Erythroblast (primary cell): ENCODE measurements around the gene CYP1A2.
A peak's percentile ranks its signal among the peaks of the same experiment; 100 is the strongest.

Experiments used
- DNase-seq, 2 experiments: peaks; one replicate each; lab custom pipeline; 2025; lab: John Stamatoyannopoulos, UW
- GATA1 ChIP-seq: IDR thresholded peaks from 2 replicates; pipeline ENCODE4 v1.6.1; 2011; ENCODE audit warnings: low read depth, mild to moderate bottlenecking, control low read depth, low read length, moderate library complexity
- POLR2A ChIP-seq: IDR thresholded peaks from 2 replicates; pipeline ENCODE4 v1.6.1; 2011; ENCODE audit warnings: mild to moderate bottlenecking, low read length

Gene CYP1A2

DNA sequence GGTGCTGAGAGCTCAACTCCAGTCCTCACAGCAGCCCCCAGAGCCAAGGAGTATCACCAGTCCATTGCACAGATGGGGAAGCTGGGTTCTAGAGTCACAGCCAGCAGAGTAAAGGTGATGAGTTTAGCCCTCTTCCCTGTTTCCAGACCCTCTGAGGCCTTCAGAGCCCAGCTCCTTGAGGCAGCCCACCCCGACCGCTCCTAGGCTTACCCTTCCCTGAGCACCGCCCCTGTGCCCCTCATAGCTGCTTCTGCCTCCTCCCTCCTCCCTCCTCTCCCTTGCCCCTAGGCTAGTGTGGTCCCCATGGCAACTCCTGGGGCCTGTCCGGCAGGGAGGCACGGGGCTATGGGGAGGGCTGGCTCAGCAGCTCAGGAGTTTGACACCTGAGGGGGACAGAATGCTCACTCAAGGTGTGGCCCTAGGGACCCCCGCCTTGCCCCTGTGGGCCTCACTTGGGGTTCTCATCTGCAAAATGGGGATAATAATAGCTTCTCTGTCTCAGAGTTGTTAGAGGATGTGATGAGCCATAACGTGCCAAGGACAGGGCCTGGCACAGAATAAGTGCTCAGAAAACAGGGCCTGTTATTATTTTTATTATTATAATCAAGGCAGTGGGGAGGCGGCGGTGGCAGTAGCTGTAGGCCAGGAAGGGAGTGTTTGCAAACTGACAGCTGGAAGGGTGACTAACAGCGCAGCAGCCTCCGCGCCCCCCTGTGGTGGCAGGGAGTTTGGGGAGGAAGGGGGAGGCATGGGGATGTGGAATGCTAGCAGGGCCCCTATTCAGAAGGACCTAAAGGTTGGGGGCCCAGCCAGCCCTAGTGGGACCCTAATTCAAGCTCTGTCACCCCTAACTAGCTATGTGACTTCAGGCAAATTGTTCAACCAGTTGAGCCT lies 44.7 kb downstream of the CYP1A2 start:
- peak in 1 of 2 experiments; percentile 24 for DNase-seq
- TF ChIP-seq GATA1 (no peak), POLR2A (no peak)

DNA sequence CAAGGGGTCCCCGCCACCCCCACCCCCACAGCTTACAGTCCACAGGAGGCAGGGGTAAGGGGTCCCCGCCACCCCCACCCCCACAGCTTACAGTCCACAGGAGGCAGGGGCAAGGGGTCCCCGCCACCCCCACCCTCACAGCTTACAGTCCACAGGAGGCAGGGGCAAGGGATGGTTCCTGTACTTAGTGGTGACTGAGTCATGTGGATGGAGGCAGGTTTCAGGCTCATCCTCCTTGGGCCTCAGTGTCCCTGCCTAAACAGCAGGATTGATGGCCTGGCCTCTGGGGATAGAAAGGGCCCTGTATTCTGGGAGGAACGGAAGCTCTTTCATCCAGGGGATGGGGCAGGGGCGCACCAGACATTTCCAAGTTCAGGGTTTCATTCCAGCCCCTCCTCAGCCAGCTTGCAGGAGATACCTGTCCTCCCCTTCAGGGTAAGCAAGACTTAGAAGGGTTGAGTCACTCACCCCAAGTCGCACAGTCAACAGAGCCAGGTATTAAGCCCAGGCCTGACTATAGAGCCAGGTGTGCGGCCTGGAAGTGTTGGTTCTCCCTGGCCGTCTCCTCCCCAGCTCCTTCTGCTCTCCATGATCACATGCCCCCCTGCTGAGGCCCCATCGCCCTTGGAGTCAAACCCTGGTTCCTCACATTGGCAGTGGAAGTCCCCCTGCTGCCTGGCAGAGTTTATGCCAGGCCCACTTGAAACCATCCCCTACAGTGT lies 45.8 kb downstream of the CYP1A2 start:
- no peak for DNase-seq
- no peak for TF ChIP-seq GATA1
- no peak for TF ChIP-seq POLR2A

DNA sequence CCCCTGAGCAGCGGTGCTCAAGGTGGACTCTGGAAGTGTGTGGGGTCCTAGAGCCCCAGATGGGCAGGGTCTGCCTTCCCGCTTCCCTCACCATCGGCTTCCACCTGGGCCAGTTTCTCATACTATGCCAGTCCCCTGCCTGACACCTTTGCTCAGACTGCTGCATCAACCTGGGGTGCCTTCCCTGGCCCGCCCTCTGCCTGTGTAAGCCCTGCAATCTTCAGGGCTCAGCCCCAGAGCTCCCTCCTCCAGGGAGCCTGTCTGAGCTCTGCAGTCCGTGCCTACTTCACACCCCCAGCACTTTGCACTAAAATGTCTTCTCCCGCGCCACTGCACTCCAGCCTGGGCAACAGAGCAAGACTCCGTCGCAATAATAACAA lies 46.3 kb downstream of the CYP1A2 start:
- no peak for DNase-seq
- no peak for TF ChIP-seq GATA1

DNA sequence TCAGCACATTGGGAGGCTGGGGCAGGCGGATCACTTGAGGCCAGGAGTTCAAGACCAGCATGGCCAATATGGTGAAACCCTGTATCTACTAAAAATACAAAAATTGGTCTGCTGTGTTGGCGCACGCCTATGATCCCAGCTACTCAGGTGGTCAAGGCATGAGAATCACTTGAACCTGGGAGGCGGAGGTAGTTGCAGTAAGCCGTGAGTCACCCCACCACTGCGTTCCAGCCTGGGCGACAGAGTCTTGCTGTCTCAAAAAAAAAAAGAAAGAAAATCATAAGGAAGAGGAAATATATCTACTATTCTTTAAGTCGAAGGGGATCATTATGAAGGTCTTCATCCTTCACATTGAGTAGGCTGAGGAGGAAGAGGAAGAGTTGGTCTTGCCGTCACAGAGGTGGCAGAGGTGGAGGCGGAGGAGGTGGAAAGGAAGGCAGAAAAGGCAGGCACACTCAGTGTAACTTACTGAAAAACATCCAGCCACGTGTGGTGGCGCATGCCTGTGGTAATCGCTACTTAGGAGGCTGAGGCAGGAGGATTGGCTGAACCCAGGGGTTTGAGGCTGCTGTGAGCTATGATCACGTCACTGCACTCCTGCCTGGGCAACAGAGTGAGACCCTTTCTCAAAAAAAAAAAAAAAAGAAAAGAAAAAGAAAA lies 47.5 kb downstream of the CYP1A2 start:
- no peak for TF ChIP-seq POLR2A
- no peak for TF ChIP-seq GATA1
- no peak for DNase-seq

DNA sequence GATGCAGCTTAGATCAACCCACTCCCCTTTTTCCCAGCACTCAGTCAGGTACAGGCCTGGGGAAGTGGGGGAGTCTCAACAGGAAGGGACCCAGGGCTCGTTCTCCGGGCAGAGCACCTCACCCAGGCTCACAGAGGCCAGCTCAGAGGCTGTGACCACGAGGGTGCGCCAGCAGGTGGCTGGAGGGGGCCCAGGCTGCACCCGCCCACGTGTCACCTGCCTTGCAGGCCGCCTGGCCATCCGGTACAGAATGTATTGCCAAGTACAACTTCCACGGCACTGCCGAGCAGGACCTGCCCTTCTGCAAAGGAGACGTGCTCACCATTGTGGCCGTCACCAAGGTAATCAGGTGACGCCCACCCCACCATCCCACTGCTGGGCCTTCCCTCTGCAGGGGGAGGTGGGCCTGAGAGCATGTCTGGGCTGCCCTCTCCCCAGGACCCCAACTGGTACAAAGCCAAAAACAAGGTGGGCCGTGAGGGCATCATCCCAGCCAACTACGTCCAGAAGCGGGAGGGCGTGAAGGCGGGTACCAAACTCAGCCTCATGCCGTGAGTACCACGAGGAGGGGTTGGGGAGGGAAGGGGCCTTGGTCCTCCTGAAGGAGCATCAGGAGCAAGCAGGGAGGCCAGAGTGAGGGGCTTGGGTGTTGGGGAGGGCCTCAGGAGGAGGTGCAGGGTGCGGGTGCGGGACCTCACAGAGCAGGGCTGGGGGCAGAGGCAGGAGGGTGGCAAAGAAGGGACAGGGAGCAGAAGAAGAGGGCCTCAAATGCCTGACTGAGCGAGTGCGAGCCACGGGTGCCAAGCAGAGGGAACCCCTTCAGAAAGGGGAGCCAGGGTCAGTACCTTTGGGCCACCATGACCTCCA lies 50.0 kb downstream of the CYP1A2 start:
- TF ChIP-seq GATA1: no peak
- no peak for TF ChIP-seq POLR2A
- DNase-seq: no peak

DNA sequence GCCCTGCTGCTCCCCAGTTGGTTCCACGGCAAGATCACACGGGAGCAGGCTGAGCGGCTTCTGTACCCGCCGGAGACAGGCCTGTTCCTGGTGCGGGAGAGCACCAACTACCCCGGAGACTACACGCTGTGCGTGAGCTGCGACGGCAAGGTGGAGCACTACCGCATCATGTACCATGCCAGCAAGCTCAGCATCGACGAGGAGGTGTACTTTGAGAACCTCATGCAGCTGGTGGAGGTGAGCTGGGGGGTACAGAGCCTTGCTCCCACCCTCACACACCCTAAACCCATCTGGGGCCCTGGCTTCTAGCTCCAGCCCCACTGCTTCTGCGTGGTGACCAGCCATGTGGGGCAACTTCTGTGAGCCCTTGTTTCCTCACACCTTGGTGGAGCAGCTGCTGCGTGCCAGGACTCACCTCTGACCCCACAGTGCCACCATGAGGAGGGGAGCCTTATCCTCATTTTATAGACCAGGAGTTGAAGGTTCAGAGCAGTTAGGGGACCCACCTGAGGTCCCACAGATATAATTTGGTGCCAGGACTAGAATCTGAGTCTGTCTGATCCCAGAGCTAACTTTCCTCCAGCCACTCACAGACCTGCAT lies 50.7 kb downstream of the CYP1A2 start:
- no peak for TF ChIP-seq POLR2A
- TF ChIP-seq GATA1: no peak
- no peak for DNase-seq

DNA sequence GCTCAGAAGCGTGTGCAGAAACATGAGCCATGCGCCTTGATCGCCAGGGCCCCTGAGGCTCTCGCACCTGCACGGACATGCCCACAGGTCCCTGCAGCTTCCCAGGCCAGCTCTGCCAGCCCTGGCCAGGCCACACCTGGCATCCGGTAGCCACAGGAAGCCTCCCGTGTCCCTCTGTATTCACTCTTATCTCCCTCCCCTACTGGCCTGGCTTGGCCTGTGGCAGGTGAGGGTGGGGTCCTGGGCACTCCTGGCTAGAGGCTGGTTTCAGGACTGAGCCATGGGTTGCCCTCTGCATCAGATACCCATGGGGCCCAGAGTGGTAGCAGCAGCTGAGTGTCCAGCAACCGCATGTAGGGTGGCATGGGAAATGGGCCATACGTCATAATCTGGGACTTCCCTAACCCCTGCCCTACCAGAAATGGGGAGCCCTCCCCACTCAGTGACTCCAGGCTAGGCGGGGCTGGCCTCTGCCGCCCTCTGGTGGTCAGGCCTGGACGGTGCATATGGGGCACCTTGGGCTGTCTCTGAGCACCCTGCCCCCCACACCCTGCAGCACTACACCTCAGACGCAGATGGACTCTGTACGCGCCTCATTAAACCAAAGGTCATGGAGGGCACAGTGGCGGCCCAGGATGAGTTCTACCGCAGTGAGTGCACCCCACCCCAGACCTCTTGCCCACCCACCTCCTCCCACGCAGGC lies 51.4 kb downstream of the CYP1A2 start:
- peak; percentile 74 to 87 for DNase-seq
- TF ChIP-seq POLR2A (no peak), GATA1 (no peak)

DNA sequence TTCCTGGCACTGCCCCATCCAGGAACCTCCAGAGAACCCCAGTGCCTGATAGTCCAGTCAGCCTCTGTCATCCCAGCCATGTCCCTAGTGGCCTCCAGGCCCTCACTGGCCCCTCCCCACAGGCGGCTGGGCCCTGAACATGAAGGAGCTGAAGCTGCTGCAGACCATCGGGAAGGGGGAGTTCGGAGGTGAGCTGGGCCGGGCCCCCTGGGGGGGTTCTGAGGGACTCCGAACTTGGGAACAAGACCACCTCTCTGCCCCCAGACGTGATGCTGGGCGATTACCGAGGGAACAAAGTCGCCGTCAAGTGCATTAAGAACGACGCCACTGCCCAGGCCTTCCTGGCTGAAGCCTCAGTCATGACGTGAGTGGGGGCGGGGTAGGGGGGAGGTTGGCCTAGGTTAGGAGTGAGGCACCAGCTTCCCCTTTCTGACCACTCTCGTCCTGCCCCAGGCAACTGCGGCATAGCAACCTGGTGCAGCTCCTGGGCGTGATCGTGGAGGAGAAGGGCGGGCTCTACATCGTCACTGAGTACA lies 52.0 kb downstream of the CYP1A2 start:
- DNase-seq: no peak
- TF ChIP-seq POLR2A: no peak
- no peak for TF ChIP-seq GATA1

DNA sequence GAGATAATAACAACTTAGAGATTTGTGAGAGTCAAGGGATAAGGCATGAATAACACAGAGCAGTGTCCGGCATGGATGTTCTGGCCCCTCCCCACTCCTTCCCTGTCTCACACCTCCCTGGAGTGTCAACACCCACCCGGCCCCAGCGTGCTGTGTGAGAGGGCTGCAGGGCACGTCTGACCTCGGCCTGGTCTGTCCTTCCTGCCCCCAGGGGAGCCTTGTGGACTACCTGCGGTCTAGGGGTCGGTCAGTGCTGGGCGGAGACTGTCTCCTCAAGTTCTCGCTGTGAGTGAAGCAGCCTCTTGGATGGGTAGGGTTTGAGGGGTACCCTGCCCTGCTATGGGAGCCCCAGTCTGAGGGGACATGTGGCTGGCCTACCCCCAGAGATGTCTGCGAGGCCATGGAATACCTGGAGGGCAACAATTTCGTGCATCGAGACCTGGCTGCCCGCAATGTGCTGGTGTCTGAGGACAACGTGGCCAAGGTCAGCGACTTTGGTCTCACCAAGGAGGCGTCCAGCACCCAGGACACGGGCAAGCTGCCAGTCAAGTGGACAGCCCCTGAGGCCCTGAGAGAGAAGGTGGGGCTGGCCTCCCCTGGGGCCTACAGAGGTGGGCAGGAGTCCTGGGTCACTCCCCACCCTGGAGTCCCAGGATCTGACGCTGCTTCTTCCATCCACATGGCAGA lies 52.8 kb downstream of the CYP1A2 start:
- TF ChIP-seq GATA1 (no peak), POLR2A (no peak)
- no peak for DNase-seq

DNA sequence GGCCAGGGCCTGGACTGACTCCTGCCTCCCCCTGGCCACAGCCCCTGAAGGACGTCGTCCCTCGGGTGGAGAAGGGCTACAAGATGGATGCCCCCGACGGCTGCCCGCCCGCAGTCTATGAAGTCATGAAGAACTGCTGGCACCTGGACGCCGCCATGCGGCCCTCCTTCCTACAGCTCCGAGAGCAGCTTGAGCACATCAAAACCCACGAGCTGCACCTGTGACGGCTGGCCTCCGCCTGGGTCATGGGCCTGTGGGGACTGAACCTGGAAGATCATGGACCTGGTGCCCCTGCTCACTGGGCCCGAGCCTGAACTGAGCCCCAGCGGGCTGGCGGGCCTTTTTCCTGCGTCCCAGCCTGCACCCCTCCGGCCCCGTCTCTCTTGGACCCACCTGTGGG lies 53.6 kb downstream of the CYP1A2 start:
- no peak for DNase-seq
- no peak for TF ChIP-seq POLR2A
- TF ChIP-seq GATA1: no peak

DNA sequence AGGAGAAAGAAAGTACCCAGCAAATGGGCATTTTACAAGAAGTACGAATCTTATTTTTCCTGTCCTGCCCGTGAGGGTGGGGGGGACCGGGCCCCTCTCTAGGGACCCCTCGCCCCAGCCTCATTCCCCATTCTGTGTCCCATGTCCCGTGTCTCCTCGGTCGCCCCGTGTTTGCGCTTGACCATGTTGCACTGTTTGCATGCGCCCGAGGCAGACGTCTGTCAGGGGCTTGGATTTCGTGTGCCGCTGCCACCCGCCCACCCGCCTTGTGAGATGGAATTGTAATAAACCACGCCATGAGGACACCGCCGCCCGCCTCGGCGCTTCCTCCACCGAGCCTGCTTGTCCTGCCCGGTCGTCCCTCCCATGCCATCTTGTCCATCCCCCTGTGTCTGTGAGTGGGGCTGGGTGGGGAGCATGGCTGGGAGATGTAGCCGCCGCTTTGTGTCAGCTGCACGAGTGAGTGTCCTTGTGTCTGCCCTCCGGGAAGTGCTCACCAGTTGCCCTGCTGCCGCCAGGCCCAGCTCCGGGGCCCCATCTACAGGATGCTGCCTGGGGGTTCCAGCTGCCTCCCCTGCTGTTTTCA lies 54.3 kb downstream of the CYP1A2 start:
- no peak for DNase-seq
- no peak for TF ChIP-seq POLR2A
- no peak for TF ChIP-seq GATA1

DNA sequence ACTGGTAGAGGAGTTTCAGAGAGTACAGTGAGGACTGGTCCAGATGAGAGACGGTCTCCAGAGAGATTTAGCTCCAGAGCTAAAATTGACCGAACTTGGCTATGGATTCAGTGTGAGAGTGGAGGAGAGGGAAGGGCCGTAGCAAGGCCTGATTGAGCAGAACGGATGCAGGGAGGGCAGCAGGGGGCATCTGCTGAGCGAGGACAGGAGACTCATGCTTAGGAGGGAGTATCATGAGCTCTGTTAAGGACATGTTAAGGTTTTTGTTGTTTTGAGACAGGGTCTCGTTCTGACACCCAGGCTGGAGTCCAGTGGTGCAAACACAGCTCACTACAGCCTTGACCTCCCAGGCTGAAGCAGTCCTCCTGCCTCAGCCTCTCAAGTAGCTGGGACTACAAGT lies 56.3 kb downstream of the CYP1A2 start:
- no peak for DNase-seq
- TF ChIP-seq GATA1: no peak
- no peak for TF ChIP-seq POLR2A
